Spleen (tissue), 7 donors: Measurements from ENCODE around the gene NGFR.

ENCODE experiments used
- POLR2A ChIP-seq, 3 donors: fragments of 450-650 bp; IDR thresholded peaks; one replicate each; pipeline ENCODE4 v1.5.1; 2017; ENCODE audit warnings: antibody characterized with exemption in 3 of 3, mild to moderate bottlenecking in 1 of 3
- TF ChIP-seq, protein P1 (sequence below), 11 experiments: fragments of 200-600 bp in 7 of 11; fragments of 450-650 bp in 4 of 11; sonication (generic) in 4 of 11; IDR thresholded peaks in 8 of 11; conservative IDR thresholded peaks in 3 of 11; 1 replicate in 7 of 11; 2 replicates in 4 of 11; pipeline versions ENCODE4 v1.4.0 to v1.8.0; 2016 to 2021; ENCODE audit warnings: antibody characterized with exemption in 11 of 11, inconsistent platforms in 4 of 11, mild to moderate bottlenecking in 1 of 11
- donor health status: DM: no; HTN: no; CAD: no; lungs with moderate emphysema.
- donor health status: DM: no; HTN: no; CAD: no.
- donor health status: DM: no; HTN: no; CAD: no.

DNA sequence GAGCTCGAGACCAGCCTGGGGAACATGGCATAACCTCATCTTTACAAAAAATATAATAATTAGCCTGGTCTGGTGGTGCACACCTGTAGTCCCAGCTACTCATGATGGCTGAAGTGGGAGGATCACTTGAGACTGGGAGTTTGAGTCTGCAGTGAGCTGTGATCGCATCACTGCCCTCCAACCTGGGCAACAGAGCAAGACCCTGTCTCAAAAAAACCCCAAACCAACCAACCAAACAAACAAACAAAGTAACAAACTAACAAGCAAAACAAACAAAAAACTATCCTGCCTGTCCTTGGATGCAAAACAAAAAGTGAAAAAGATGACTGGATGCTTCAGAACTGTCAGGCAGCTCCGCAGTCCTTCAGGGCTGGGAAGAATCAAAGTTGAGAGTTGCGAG, 5.7 kb upstream of the NGFR start:
- TF ChIP-seq, protein P1, sequence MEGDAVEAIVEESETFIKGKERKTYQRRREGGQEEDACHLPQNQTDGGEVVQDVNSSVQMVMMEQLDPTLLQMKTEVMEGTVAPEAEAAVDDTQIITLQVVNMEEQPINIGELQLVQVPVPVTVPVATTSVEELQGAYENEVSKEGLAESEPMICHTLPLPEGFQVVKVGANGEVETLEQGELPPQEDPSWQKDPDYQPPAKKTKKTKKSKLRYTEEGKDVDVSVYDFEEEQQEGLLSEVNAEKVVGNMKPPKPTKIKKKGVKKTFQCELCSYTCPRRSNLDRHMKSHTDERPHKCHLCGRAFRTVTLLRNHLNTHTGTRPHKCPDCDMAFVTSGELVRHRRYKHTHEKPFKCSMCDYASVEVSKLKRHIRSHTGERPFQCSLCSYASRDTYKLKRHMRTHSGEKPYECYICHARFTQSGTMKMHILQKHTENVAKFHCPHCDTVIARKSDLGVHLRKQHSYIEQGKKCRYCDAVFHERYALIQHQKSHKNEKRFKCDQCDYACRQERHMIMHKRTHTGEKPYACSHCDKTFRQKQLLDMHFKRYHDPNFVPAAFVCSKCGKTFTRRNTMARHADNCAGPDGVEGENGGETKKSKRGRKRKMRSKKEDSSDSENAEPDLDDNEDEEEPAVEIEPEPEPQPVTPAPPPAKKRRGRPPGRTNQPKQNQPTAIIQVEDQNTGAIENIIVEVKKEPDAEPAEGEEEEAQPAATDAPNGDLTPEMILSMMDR (IDR thresholded peaks at IDR 0.05 in 8 of 11, conservative IDR thresholded peaks at IDR 0.05 in 3 of 11): no peak
- no peak for TF ChIP-seq POLR2A (IDR thresholded peaks at IDR 0.05)
